ENCODE results near the gene STK32A.

Gene STK32A

DNA sequence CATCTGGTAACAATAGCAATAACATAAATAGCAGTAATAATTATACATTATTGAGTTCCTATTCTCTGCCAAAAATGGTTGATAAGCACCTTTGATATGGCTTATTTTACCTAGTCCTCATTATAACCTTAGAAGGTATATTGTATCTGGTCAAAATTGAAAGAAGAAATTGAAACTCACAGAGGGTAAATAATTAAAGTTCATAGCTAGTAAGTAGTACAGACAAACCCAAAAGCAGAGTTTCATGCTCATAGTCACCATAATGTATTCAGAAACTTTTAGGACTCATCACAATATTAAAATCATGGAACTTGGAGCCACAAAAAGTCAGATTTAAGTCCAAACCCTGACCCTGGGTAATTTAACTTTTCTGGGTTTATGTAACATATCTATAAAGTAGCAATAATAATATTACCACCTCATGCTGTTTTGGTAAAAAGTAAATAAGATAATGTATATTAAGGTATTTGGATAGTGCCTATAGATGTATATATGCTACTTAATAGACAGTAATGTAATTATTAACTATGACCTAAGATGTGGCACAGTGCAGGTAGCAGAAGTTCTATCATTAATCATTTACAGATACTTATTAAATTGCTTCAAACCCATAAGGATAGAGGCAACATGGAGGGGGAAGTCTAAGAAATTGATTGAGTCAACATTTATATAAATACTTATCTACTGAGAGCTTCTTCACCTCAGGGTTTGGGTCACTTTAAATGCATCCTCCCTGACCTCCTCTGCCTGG, 32.4 kb downstream of the STK32A start:
- no peak for DNase-seq

GRCh38 chr5:147276497-147276896, 41.7 kb downstream of the STK32A start:
- DNase-seq: no peak

DNA sequence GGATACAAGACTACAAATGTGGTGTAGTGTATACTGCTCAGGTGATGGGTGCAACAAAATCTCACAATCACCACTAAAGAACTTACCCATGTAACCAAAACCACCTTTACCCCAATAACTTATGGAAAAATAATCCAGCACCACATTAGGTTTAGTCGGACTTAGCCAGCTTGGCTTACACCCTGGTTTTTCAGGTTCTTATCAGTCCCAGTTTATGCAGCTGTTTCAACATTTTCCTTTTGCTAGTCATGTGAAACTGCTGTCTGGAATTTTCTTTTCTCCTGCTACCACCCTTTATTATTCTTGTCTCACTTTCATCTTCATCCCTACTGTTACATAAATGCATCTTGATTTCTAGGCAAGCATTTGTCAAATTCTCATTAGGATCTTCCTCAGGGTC, 51.5 kb downstream of the STK32A start:
- no peak for DNase-seq

GRCh38 chr5:147287110-147287509, 52.3 kb downstream of the STK32A start:
- DNase-seq: no peak

DNA sequence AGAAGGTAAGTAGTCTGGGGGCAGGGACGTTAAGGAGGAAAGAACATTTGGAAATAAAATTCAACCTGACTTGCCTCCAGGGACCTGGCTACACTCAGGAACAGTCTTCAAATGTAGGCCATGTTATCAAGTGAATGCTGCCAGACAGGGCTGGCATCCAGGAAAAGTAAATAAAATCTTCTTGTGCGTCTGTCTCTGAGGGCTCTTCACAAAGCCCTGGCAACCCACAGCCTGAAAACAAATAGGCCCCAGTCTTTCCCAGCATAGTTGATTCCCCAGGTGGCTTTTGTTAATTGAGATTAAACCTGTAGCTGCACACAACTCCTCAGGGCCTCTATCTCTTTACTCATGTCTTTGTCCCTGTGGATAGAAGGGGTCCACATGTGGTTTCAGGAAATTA, 55.4 kb downstream of the STK32A start:
- no peak for DNase-seq

- no peak for DNase-seq
These were observed 68.4 kb downstream of the STK32A start for GRCh38 chr5:147303251-147303650.

GRCh38 chr5:147303976-147304375, 69.2 kb downstream of the STK32A start:
- no peak for DNase-seq

- DNase-seq: no peak
These were observed 70.3 kb downstream of the STK32A start for GRCh38 chr5:147305147-147305546.

- DNase-seq: no peak
These were observed 71.5 kb downstream of the STK32A start for GRCh38 chr5:147306351-147306750.

DNA sequence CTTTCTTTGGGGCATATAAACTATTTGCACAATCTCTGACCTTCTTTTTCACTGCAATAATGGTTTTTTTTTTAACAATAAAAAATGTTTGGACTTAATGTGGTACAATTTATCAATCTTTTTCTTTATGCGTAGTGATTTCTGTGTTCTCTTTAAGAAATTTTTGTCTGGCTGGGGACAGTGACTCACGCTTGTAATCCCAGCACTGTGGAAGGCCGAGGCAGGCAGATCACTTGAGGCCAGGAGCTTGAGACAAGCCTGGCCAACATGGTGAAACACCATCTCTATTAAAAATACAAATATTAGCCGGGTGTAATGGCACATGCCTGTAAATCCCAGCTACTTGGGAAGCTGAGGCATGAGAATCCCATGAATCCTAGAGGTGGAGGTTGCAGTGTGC, 72.3 kb downstream of the STK32A start:
- DNase-seq: no peak

DNA sequence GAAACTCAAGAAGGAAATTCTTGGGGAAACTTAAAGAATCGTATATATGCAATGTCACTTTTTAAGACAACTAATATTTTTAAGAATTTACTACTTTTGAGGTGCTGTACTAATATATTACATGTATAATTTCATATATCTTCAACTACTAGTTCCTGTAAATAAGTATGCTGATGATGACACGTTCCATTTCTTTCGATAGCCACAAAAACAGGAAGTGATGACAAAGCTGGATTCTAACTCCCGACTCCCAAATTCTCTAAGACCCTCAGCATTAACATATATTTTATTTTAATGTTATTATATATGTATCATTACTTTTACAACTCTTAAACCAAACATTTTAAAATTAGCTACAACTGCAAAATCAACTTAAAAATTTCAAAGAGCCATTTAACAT, 74.8 kb downstream of the STK32A start:
- no peak for DNase-seq

GRCh38 chr5:147310059-147310704, 75.4 kb downstream of the STK32A start:
- DNase-seq: no peak

- no peak for DNase-seq
These were observed 83.3 kb downstream of the STK32A start for GRCh38 chr5:147317978-147318684.

DNA sequence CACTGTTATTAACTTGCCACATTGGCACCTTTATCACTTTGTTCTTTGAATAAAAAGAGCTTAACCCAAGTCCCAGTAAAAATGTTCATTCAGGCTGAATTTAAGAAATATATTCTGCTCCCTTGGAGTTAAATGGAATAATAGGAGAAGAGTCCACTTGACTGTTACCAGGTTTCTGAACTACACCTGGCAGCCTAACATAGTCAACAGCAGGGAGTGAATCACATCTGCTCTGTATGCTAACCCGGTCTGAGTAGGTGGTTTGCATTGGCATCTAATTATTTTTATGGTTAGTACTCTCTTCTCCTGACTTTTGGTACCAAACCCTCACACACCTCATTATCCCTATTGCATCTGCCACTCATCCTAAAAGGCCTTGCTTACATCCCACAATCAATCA, 86.7 kb downstream of the STK32A start:
- DNase-seq: no peak

GRCh38 chr5:147327421-147327820, 92.6 kb downstream of the STK32A start:
- DNase-seq: no peak

DNA sequence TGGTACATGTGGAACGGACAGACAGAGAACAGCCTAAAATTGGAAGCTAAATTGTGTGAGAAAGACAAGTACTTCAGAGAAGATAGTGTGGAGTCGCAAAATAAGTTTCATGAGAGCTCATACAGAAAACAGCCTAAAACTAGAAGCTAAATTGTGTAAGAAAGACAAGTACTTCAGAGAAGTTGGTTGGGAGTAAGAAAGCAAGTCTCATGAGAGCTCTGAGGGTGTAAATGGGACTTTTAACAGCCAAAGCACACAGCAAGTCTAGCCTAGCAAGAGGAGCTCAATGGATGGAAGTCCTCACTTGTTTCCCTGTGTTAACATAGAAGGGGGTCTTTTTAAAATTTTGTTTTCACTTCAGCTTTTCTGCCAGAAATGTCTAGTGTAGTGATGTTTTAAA, 93.1 kb downstream of the STK32A start:
- DNase-seq: no peak

DNA sequence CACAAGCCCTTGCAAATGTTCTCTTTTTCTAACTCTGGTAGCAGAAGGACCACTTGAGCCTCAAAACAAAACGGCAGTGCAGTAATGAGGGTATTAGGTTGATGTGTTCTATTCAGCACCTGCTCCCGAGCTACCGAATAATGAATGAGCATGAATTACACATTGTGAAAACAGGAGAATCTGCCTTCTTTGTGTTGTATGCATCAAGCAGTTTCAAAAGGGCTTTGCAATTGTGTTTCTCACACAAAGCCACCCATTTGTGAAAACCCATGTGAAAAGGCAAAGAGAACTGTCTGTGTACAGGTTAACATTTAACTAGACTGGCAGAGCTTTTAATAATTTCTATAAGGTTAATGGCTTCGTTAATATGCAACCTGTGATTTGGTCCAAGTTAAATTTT, 97.8 kb downstream of the STK32A start:
- no peak for DNase-seq

- no peak for DNase-seq
These were observed 102.0 kb downstream of the STK32A start for GRCh38 chr5:147336876-147337275.

GRCh38 chr5:147339313-147339712, 104.5 kb downstream of the STK32A start:
- DNase-seq: no peak

GRCh38 chr5:147340941-147341340, 106.1 kb downstream of the STK32A start:
- no peak for DNase-seq

- DNase-seq: no peak
These were observed 106.5 kb downstream of the STK32A start for GRCh38 chr5:147341345-147341744.

- DNase-seq: no peak
These were observed 110.0 kb downstream of the STK32A start for GRCh38 chr5:147344861-147345260.

GRCh38 chr5:147346006-147346561, 111.3 kb downstream of the STK32A start:
- no peak for DNase-seq

GRCh38 chr5:147348046-147348445, 113.2 kb downstream of the STK32A start:
- no peak for DNase-seq

Data from left hindlimb (tissue), 1 donor.